Suprapubic skin (tissue), 3 donors: ENCODE data around the gene ARHGAP32.

Source experiments
- CTCF ChIP-seq, 2 donors: fragments of 200-600 bp in 1 of 2; fragments of 450-650 bp in 1 of 2; sonication (generic) in 1 of 2; IDR thresholded peaks; one replicate each; pipeline ENCODE4 v1.5.1; 2016 to 2019; ENCODE audit warnings: antibody characterized with exemption in 2 of 2, mild to moderate bottlenecking in 1 of 2, moderate library complexity in 1 of 2
- POLR2A ChIP-seq, 2 donors: fragments of 450-650 bp; IDR thresholded peaks; one replicate each; pipeline ENCODE4 v1.6.1; 2017; ENCODE audit warnings: antibody characterized with exemption in 2 of 2, mild to moderate bottlenecking in 2 of 2, moderate library complexity in 2 of 2

- TF ChIP-seq POLR2A (IDR thresholded peaks at IDR 0.05) (no peak), CTCF (IDR thresholded peaks at IDR 0.05) (no peak)
These were observed 130.5 kb downstream of the ARHGAP32 start for GRCh38 chr11:129061492-129062230.
